OCI-LY3 (cell line): ENCODE results near the gene IQCH.
"Not testable (repeated sequence)": the region's sequence is repeated elsewhere in the genome, so short reads cannot be mapped to it uniquely, and the experiment has no call there.

ENCODE experiments used
- EZH2phosphoT487 ChIP-seq: fragments of 200-600 bp; shearing (Covaris generic); IDR thresholded peaks from 2 replicates; pipeline ENCODE4 v1.6.1; 2018; ENCODE audit warnings: antibody characterized with exemption, mixed run types, low read depth
- TF ChIP-seq, protein P1 (sequence below): fragments of 200-600, 300-600 bp; sonication (generic); IDR thresholded peaks from 2 replicates; pipeline ENCODE4 v1.5.1; 2014; ENCODE audit warnings: antibody characterized with exemption, low read length, low read depth

DNA sequence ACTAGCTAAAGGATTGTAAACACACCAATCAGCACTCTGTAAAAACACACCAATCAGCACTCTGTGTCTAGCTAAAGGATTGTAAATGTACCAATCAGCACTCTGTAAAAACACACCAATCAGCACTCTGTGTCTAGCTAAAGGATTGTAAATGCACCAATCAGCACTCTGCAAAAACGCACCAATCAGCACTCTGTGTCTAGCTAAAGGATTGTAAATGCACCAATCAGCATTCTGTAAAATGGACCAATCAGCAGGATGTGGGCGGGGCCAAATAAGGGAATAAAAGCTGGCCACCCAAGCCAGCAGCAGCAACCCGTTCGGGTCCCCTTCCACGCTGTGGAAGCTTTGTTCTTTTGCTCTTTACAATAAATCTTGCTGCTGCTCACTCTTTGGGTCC is 8.0 kb upstream of the IQCH start:
- TF ChIP-seq, protein P1, sequence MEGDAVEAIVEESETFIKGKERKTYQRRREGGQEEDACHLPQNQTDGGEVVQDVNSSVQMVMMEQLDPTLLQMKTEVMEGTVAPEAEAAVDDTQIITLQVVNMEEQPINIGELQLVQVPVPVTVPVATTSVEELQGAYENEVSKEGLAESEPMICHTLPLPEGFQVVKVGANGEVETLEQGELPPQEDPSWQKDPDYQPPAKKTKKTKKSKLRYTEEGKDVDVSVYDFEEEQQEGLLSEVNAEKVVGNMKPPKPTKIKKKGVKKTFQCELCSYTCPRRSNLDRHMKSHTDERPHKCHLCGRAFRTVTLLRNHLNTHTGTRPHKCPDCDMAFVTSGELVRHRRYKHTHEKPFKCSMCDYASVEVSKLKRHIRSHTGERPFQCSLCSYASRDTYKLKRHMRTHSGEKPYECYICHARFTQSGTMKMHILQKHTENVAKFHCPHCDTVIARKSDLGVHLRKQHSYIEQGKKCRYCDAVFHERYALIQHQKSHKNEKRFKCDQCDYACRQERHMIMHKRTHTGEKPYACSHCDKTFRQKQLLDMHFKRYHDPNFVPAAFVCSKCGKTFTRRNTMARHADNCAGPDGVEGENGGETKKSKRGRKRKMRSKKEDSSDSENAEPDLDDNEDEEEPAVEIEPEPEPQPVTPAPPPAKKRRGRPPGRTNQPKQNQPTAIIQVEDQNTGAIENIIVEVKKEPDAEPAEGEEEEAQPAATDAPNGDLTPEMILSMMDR = not testable (repeated sequence)
- not testable (repeated sequence) for TF ChIP-seq EZH2phosphoT487
